Measurements from ENCODE around the gene EDDM13.

The EDDM13 gene

DNA sequence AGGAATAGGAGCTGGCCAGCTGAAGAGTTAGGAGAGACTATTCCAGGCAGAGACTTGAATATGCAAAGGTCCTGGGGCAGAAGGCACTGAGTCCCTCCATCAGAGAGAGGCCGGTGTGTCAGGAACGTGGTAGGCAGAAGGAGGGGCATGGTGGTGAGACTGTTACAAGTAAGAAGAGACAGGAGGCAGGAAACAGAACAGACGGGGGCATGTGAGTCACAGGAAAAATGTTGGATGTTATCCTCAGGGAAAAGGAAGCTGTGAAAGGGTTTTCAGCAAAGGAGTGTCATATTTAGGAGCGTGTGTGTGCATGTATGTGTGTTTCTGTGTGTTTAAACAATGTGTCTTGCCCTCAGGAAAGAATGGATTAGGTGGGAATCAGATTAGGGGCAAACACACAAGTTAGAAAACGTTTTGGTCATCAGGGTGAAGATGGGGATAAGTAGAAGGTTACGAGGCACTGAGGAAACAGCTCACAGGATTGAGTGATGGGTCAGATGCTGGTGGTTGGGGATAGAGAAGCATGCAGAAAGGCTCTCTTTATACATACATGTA lies 1.1 kb downstream of the EDDM13 start:
- TF ChIP-seq, protein P1, sequence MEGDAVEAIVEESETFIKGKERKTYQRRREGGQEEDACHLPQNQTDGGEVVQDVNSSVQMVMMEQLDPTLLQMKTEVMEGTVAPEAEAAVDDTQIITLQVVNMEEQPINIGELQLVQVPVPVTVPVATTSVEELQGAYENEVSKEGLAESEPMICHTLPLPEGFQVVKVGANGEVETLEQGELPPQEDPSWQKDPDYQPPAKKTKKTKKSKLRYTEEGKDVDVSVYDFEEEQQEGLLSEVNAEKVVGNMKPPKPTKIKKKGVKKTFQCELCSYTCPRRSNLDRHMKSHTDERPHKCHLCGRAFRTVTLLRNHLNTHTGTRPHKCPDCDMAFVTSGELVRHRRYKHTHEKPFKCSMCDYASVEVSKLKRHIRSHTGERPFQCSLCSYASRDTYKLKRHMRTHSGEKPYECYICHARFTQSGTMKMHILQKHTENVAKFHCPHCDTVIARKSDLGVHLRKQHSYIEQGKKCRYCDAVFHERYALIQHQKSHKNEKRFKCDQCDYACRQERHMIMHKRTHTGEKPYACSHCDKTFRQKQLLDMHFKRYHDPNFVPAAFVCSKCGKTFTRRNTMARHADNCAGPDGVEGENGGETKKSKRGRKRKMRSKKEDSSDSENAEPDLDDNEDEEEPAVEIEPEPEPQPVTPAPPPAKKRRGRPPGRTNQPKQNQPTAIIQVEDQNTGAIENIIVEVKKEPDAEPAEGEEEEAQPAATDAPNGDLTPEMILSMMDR (IDR thresholded peaks at IDR 0.05; ENCODE audit: low read depth, low read length), result no peak

DNA sequence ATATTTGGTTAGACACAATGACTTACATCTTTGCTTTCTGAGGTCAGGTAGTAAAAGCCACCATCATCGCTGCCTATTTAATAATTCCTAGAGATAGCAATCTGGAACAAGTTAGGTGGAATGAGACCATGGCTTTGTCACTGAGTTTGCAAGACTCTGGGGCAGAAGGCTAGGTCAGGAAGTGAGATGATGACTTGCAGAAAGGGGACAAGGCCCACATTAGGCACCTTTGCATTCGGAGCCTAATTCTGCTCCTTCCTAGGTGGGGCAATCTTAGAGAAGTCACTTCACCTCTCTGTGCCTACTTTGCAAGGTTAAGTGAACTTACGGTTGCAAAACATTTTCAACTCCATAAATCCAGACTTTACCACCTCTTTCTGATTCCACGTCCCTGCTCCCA lies 10.3 kb downstream of the EDDM13 start:
- TF ChIP-seq, protein P1 (IDR thresholded peaks at IDR 0.05; ENCODE audit: low read depth, low read length), result no peak
- H3K4me3 ChIP-seq (ENCODE audit: low read depth, low read length), result no peak overlapping the region

More for the DNA sequence above, 1.1 kb downstream of the EDDM13 start:
- H3K4me3 ChIP-seq (ENCODE audit: low read depth, low read length), result no peak overlapping the region

DNA sequence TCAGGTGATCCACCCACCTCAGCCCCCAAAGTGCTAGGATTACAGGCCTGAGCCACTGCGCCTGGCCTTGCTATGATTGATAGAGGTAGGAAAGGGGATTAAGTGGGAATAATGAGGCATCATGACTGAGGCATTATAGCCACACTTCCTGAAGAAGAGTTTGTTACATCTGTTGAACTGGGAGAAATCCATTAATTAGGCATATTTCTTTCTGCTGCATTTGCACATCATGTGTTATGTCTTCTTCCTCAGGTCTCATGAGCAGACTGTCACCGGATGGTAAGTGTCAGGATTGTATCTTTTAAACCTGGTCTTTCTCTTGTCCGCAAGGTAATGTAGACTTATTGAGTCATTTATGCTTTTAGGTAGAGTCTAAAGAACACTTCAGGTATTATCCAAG lies 12.2 kb downstream of the EDDM13 start:
- no peak overlapping the region for H3K4me3 ChIP-seq (ENCODE audit: low read depth, low read length)
- TF ChIP-seq, protein P1 (IDR thresholded peaks at IDR 0.05; ENCODE audit: low read depth, low read length), result no peak

DNA sequence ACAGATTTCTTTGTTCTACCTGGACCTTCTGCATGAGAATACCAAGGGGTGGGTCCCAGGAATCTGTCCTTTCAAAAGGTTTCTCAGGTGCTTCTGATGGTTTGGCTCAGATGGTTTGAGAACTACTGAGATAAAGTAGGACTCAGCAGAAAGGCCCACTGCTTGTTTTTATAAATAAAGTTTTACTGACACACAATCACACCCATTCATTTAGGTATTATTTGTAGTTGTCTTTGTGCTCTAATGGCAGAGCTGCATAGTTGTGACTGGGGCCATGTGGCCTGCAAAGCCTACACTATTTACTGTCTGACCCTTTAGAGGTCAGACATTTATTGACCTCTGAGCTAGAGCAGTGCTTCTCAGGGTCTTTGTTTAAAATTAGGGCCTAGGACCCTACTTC lies 17.6 kb downstream of the EDDM13 start:
- TF ChIP-seq, protein P1 (IDR thresholded peaks at IDR 0.05; ENCODE audit: low read depth, low read length), result no peak
- H3K4me3 ChIP-seq (ENCODE audit: low read depth, low read length), result no peak overlapping the region

DNA sequence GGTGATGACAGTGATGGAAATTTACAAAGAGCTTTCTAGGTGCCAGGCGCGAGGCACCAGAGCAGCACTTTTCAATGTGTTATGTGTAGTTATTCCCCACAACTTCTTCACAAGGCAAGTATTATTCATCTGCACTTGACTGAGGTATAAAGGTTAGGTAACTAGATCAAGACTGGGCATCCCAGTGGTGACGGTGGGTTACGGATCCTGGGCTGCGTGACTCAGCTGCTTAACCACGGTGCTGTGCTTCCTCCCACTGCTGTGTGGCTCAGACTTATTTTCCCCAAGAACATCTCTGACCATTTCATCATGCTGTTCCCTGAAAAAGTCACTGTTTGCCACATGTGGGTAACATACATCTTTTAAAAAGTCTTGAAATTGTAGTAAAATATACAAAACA lies 19.3 kb downstream of the EDDM13 start:
- TF ChIP-seq, protein P1 (IDR thresholded peaks at IDR 0.05; ENCODE audit: low read depth, low read length), result no peak

DNA sequence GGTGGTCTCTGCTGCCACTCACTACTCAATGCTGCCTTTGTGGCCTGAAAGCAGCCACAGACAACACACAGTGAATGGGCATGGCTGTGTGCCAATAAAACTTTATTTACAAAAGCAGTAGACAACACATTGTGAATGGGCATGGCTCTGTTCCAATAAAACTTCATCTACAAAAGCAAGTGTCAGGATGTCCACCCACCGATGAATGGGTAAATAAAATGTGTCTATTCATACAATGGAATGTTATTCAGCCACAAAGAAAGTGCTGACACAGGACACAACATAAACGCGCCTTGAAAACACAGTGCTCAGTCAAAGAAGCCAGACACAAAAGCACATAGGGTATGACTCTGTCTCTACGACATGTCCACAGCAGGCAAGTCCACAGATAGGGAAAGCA lies 22.0 kb downstream of the EDDM13 start:
- TF ChIP-seq, protein P1 (IDR thresholded peaks at IDR 0.05; ENCODE audit: low read depth, low read length), result no peak
- no peak overlapping the region for H3K4me3 ChIP-seq (ENCODE audit: low read depth, low read length)

More for the DNA sequence above, 19.3 kb downstream of the EDDM13 start:
- no peak overlapping the region for H3K4me3 ChIP-seq (ENCODE audit: low read depth, low read length)

DNA sequence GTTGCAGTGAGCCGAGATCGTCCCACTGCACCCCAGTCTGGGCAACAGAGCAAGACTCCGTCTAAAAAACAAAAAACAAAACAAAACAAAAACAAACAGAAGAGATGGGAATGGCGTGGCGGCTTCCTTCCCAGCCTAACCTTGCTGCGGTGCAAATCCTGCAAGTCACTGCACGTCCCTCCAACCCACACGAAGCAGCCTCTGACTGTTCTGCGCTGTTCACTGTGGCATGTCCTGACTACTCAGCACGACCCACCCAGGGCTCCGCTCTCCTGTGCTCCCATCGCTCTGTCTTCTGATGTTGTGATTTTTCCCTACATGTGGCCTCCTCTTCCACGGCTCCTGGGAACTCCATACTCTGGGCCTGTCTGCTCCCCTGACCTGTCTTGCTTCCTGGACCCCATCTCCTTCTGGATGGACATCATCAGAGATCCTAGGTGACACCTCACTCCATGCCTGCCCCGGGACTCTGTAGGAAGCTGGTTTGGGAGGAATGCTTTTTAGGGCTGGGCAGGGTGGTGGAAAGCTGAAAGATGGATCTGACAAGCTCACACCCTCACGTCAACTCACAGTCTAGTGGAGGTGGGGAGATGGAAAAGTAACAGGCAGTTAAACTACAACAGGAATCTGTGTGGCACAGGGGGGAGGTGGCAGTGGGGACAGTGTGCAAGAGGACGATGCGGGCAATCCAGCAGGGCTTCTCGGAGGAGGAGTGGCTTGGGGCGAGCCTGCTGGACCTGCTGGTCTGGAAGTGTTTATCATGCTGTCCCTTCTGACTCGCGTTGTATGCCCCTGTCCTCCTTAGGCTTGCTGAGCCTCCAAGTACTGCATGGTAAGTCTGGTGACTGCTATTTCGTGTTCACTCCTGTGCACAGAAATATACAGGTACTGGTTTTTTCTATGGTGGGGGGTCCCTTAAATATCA lies 23.2 kb downstream of the EDDM13 start:
- no peak overlapping the region for H3K4me3 ChIP-seq (ENCODE audit: low read depth, low read length)
- TF ChIP-seq, protein P1 (IDR thresholded peaks at IDR 0.05; ENCODE audit: low read depth, low read length), result no peak
